GM21360 (cell line): ENCODE measurements around the gene EPG5.

ENCODE experiments used
- ATAC-seq: cut with Tn5 transposase; IDR thresholded peaks from one replicate; pipeline ENCODE4 v1.9.1; 2021; ENCODE audit warnings: mild to moderate bottlenecking, moderate library complexity; ENCODE audit not compliant: unreplicated experiment

The EPG5 gene

GRCh38 chr18:45926691-45927090 lies 40.4 kb downstream of the EPG5 start:
- ATAC-seq = no peak

- ATAC-seq = no peak
Measured at GRCh38 chr18:45926085-45926484, 41.0 kb downstream of the EPG5 start.

GRCh38 chr18:45923138-45923537 lies 44.0 kb downstream of the EPG5 start:
- no peak for ATAC-seq

- no peak for ATAC-seq
Measured at GRCh38 chr18:45920367-45920766, 46.8 kb downstream of the EPG5 start.

- ATAC-seq = no peak
Measured at GRCh38 chr18:45916302-45916701, 50.8 kb downstream of the EPG5 start.

- ATAC-seq = no peak
Measured at GRCh38 chr18:45913276-45913675, 53.9 kb downstream of the EPG5 start.

- ATAC-seq = peak; percentile 64
Measured at GRCh38 chr18:45910405-45911023, 56.6 kb downstream of the EPG5 start.

- no peak for ATAC-seq
Measured at GRCh38 chr18:45901654-45902210, 65.4 kb downstream of the EPG5 start.

GRCh38 chr18:45900623-45901022 lies 66.5 kb downstream of the EPG5 start:
- ATAC-seq = no peak

GRCh38 chr18:45896991-45897390 lies 70.1 kb downstream of the EPG5 start:
- ATAC-seq = no peak

GRCh38 chr18:45896452-45896851 lies 70.7 kb downstream of the EPG5 start:
- no peak for ATAC-seq

- no peak for ATAC-seq
Measured at GRCh38 chr18:45895339-45895738, 71.8 kb downstream of the EPG5 start.

GRCh38 chr18:45894818-45895217 lies 72.3 kb downstream of the EPG5 start:
- no peak for ATAC-seq

GRCh38 chr18:45891806-45892205 lies 75.3 kb downstream of the EPG5 start:
- no peak for ATAC-seq

GRCh38 chr18:45890606-45891005 lies 76.5 kb downstream of the EPG5 start:
- ATAC-seq = no peak

GRCh38 chr18:45889419-45890064 lies 77.6 kb downstream of the EPG5 start:
- no peak for ATAC-seq

- no peak for ATAC-seq
Measured at GRCh38 chr18:45887585-45887984, 79.5 kb downstream of the EPG5 start.

- no peak for ATAC-seq
Measured at GRCh38 chr18:45880876-45881558, 86.1 kb downstream of the EPG5 start.

- peak; percentile 73 for ATAC-seq
Measured at GRCh38 chr18:45879681-45880655, 87.2 kb downstream of the EPG5 start.

GRCh38 chr18:45877403-45877802 lies 89.7 kb downstream of the EPG5 start:
- ATAC-seq = no peak

- no peak for ATAC-seq
Measured at GRCh38 chr18:45876161-45876560, 91.0 kb downstream of the EPG5 start.
